Measurements from ENCODE around the gene DNAH14. TPM values are rescaled to one million over a fixed set of nuclear protein-coding genes. Genes with fewer than 3 reads are reported as not detected.

The DNAH14 gene
- total RNA-seq, 1 donor from 2014 or later, result 3.0 TPM

GRCh38 chr1:225428068-225428880 is 498.8 kb downstream of the DNAH14 start:
- H3K27ac ChIP-seq (replicated peaks), result peak overlapping the region; percentile 90
- H3K4me3 ChIP-seq, result peak overlapping the region; percentile 96
- H3K4me1 ChIP-seq, result peaks cover 58% of the 10 kb centered on the region
- DNase-seq, result peak; percentile 91
- H3K27me3 ChIP-seq (ENCODE audit: low read depth), result no peaks in the 10 kb centered on the region
- TF ChIP-seq, protein P1, sequence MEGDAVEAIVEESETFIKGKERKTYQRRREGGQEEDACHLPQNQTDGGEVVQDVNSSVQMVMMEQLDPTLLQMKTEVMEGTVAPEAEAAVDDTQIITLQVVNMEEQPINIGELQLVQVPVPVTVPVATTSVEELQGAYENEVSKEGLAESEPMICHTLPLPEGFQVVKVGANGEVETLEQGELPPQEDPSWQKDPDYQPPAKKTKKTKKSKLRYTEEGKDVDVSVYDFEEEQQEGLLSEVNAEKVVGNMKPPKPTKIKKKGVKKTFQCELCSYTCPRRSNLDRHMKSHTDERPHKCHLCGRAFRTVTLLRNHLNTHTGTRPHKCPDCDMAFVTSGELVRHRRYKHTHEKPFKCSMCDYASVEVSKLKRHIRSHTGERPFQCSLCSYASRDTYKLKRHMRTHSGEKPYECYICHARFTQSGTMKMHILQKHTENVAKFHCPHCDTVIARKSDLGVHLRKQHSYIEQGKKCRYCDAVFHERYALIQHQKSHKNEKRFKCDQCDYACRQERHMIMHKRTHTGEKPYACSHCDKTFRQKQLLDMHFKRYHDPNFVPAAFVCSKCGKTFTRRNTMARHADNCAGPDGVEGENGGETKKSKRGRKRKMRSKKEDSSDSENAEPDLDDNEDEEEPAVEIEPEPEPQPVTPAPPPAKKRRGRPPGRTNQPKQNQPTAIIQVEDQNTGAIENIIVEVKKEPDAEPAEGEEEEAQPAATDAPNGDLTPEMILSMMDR (IDR thresholded peaks at IDR 0.05; ENCODE audit: borderline replicate concordance), result no peak
- intact Hi-C loops (cut with micrococcal nuclease), result no loop called here
- H3K36me3 ChIP-seq, result no peaks in the 10 kb centered on the region
- peaks cover 10% of the 10 kb centered on the region for H3K9me3 ChIP-seq (replicated peaks)

DNA sequence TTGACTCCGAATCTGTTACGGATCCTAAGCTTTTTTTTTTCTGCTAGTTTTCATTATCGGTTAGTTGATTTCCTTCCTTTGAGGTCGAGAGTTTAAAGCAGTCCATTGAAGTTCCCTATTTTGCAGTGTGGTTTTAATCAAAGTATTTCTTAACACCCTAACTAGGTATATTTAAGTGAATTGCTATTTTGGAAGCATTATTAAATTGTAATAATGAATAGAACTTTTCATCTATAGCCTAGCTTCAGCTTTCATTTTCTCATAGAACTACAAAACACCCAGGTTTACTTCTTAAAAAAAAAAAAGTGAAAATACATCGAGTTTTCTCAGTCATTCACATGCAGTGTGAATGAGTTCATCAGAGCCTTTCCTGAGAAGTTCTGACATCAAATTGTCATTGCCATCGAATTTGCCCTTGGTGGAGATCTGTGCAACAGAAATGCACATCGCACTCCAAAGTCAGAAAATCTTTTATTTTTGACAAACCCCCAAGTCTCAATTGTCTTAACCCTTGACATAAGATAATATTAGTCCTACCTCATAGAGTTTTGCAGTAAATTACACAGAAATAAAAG is 499.5 kb downstream of the DNAH14 start:
- H3K4me1 ChIP-seq, result peaks cover 52% of the 10 kb centered on the region
- intact Hi-C loops (cut with micrococcal nuclease), result no loop called here

GRCh38 chr1:225430301-225430700 is 500.8 kb downstream of the DNAH14 start:
- TF ChIP-seq, protein P1 (IDR thresholded peaks at IDR 0.05; ENCODE audit: borderline replicate concordance), result no peak
- H3K4me3 ChIP-seq, result no peak overlapping the region
- peaks cover 10% of the 10 kb centered on the region for H3K9me3 ChIP-seq (replicated peaks)
- no peak overlapping the region for H3K27ac ChIP-seq (replicated peaks)
- no peaks in the 10 kb centered on the region for H3K27me3 ChIP-seq (ENCODE audit: low read depth)
- no peaks in the 10 kb centered on the region for H3K36me3 ChIP-seq
- intact Hi-C loops (cut with micrococcal nuclease), result no loop called here
- no peak for DNase-seq
- H3K4me1 ChIP-seq, result peaks cover 40% of the 10 kb centered on the region

More for the DNA sequence above, 499.5 kb downstream of the DNAH14 start:
- H3K9me3 ChIP-seq (replicated peaks), result peaks cover 10% of the 10 kb centered on the region
- DNase-seq, result no peak
- H3K27me3 ChIP-seq (ENCODE audit: low read depth), result no peaks in the 10 kb centered on the region
- peak overlapping the region; percentile 90 for H3K27ac ChIP-seq (replicated peaks)
- TF ChIP-seq, protein P1 (IDR thresholded peaks at IDR 0.05; ENCODE audit: borderline replicate concordance), result no peak
- no peaks in the 10 kb centered on the region for H3K36me3 ChIP-seq
- H3K4me3 ChIP-seq, result peak overlapping the region; percentile 96

DNA sequence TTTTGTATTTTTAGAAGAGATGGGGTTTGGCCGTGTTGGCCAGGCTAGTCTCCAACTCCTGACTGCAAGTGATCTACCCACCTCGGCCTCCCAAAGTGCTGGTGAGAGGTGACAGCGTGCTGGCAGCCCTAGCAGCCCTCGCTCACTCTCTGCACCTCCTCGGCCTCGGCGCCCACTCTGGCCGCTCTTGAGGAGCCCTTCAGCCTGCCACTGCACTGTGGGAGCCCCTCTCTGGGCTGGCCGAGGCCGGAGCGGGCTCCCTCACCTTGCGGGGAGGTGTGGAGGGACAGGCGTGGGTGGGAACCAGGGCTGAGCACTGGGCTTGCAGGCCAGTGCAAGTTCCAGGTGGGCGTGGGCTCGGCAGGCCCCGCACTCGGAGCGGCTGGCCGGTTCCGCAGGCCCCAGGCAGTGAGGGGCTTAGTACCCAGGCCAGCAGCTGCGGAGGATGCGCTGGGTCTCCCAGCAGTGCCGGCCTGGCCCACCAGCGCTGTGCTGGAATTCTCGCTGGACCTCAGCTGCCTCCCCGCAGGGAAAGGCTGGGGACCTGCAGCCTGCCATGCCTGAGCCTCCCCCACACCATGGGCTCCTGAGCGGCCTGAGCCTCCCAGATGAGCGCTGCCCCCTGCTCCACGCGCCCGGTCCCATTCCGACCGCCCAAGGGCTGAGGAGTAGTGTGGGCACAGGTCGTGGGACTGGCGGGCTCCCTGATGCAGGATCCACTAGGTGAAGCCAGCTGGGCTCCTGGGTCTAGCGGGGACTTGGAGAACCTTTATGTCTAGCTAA is 501.8 kb downstream of the DNAH14 start:
- DNase-seq, result no peak
- H3K27me3 ChIP-seq (ENCODE audit: low read depth), result no peaks in the 10 kb centered on the region
- H3K4me1 ChIP-seq, result peaks cover 40% of the 10 kb centered on the region
- H3K27ac ChIP-seq (replicated peaks), result no peak overlapping the region
- H3K4me3 ChIP-seq, result no peak overlapping the region
- H3K36me3 ChIP-seq, result no peaks in the 10 kb centered on the region
- TF ChIP-seq, protein P1 (IDR thresholded peaks at IDR 0.05; ENCODE audit: borderline replicate concordance), result no peak
- intact Hi-C loops (cut with micrococcal nuclease), result no loop called here
- H3K9me3 ChIP-seq (replicated peaks), result peaks cover 10% of the 10 kb centered on the region

DNA sequence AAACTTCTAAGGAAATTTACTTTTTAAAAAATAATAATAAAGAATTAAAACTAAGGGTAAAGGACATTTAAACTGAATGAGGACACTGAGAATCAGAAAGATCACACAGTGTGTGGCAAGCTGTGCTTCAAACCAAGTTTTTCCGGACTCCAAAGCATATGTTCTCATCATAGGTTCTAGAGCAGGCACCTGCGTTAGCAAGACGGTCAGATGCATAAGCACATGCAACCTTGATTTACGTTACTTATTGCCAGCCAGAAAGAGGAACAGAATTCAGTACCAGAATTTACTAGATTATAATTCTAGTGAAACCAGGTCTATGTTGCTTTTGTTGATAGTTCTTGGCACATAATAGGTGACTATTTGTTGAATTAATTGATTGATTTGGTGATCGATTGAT is 504.6 kb downstream of the DNAH14 start:
- H3K27ac ChIP-seq (replicated peaks), result no peak overlapping the region
- no peak for DNase-seq
- no peaks in the 10 kb centered on the region for H3K36me3 ChIP-seq
- no peak overlapping the region for H3K4me3 ChIP-seq
- H3K27me3 ChIP-seq (ENCODE audit: low read depth), result no peaks in the 10 kb centered on the region
- H3K9me3 ChIP-seq (replicated peaks), result peaks cover 10% of the 10 kb centered on the region
- peaks cover 14% of the 10 kb centered on the region for H3K4me1 ChIP-seq
- TF ChIP-seq, protein P1 (IDR thresholded peaks at IDR 0.05; ENCODE audit: borderline replicate concordance), result no peak
- intact Hi-C loops (cut with micrococcal nuclease), result no loop called here
